ENCODE data around the gene ZFR2.

DNA sequence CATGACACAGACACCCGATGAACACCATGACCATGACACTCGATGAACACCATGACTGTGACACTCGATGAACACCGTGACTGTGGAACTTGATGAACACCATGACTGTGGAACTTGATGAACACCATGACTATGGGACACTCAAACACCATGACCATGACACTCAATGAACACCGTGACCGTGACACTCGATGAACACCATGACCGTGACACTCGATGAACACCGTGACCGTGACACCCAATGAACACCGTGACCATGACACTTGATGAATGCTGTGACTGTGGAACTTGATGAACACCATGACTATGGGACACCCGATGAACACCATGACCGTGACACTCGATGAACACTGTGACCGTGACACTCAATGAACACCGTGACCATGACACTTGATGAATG lies 31.5 kb downstream of the ZFR2 start:
- TF ChIP-seq MYC (IDR thresholded peaks at IDR 0.05; ENCODE audit: borderline replicate concordance, low read length) (no peak), MAZ (IDR thresholded peaks at IDR 0.05; ENCODE audit: borderline replicate concordance, low read depth, low read length) (no peak), HDAC2 (IDR thresholded peaks at IDR 0.05) (no peak), ESRRA (IDR thresholded peaks at IDR 0.05; ENCODE audit: borderline replicate concordance, low read length) (no peak), PHF8 (IDR thresholded peaks at IDR 0.05; ENCODE audit: borderline replicate concordance, low read depth) (no peak), SMC3 (IDR thresholded peaks at IDR 0.05) (no peak), POLR2AphosphoS2 (conservative IDR thresholded peaks at IDR 0.05; ENCODE audit: low read length) (no peak), JUN (IDR thresholded peaks at IDR 0.05) (no peak), SREBF2 (IDR thresholded peaks at IDR 0.05) (no peak), EP300 (IDR thresholded peaks at IDR 0.05) (no peak)
- TF ChIP-seq, protein P1, sequence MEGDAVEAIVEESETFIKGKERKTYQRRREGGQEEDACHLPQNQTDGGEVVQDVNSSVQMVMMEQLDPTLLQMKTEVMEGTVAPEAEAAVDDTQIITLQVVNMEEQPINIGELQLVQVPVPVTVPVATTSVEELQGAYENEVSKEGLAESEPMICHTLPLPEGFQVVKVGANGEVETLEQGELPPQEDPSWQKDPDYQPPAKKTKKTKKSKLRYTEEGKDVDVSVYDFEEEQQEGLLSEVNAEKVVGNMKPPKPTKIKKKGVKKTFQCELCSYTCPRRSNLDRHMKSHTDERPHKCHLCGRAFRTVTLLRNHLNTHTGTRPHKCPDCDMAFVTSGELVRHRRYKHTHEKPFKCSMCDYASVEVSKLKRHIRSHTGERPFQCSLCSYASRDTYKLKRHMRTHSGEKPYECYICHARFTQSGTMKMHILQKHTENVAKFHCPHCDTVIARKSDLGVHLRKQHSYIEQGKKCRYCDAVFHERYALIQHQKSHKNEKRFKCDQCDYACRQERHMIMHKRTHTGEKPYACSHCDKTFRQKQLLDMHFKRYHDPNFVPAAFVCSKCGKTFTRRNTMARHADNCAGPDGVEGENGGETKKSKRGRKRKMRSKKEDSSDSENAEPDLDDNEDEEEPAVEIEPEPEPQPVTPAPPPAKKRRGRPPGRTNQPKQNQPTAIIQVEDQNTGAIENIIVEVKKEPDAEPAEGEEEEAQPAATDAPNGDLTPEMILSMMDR (IDR thresholded peaks at IDR 0.05) = no peak
- TF ChIP-seq, protein P2, sequence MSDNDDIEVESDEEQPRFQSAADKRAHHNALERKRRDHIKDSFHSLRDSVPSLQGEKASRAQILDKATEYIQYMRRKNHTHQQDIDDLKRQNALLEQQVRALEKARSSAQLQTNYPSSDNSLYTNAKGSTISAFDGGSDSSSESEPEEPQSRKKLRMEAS (IDR thresholded peaks at IDR 0.05) = no peak
- TF ChIP-seq, protein P3, sequence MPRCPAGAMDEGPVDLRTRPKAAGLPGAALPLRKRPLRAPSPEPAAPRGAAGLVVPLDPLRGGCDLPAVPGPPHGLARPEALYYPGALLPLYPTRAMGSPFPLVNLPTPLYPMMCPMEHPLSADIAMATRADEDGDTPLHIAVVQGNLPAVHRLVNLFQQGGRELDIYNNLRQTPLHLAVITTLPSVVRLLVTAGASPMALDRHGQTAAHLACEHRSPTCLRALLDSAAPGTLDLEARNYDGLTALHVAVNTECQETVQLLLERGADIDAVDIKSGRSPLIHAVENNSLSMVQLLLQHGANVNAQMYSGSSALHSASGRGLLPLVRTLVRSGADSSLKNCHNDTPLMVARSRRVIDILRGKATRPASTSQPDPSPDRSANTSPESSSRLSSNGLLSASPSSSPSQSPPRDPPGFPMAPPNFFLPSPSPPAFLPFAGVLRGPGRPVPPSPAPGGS (IDR thresholded peaks at IDR 0.05) = no peak
